H1 (cell line): ENCODE measurements around the gene BRSK2. TPM values are rescaled to one million over a fixed set of nuclear protein-coding genes. Genes with fewer than 3 reads are reported as not detected.

ENCODE experiments used
- CTCF ChIA-PET: fragments of 300-600 bp; sonication (Branson Sonifier 250); formaldehyde crosslinking; loops from one replicate; lab custom pipeline; 2021; ENCODE audit not compliant: partially characterized antibody; lab: Charles Lee
- POLR2A ChIA-PET: fragments of 300-600 bp; sonication (Branson Sonifier 250); formaldehyde crosslinking; loops from one replicate; lab custom pipeline; 2021; ENCODE audit warnings: inconsistent platforms; ENCODE audit not compliant: partially characterized antibody; lab: Charles Lee
- DNase-seq, 2 experiments: peaks; one replicate each; pipeline versions ENCODE4 v3.0.0 to v3.0.0-alpha.2; 2010 to 2022; ENCODE audit warnings: low spot score in 2 of 2, low read depth in 1 of 2, mixed read lengths in 1 of 2
- FAIRE-seq: peaks from 2 replicates; lab custom pipeline; 2011; peaks lifted over from hg19 to GRCh38; lab: Jason Lieb, UNC
- H2AFZ ChIP-seq: 2 replicates; pipeline ENCODE4 v1.8.1; 2012; ENCODE audit warnings: low read length, inconsistent platforms
- H2AK5ac ChIP-seq: 2 replicates; pipeline ENCODE4 v1.6.1; 2013; ENCODE audit warnings: low read depth, low read length
- H2BK120ac ChIP-seq: replicated peaks from 2 replicates; pipeline ENCODE3; 2013; ENCODE audit warnings: low read depth, low read length, inconsistent platforms
- H2BK12ac ChIP-seq: 2 replicates; pipeline ENCODE4 v1.6.1; 2013; ENCODE audit warnings: low read depth, low read length
- H2BK15ac ChIP-seq: 2 replicates; pipeline ENCODE4 v1.6.1; 2013; ENCODE audit warnings: low read length
- H2BK20ac ChIP-seq: 2 replicates; pipeline ENCODE4 v1.6.1; 2013; ENCODE audit warnings: low read length
- H2BK5ac ChIP-seq: 2 replicates; pipeline ENCODE4 v1.6.1; 2013; ENCODE audit warnings: low read depth, low read length
- H3K14ac ChIP-seq: 2 replicates; pipeline ENCODE4 v1.6.1; 2013; ENCODE audit warnings: inconsistent platforms; ENCODE audit not compliant: insufficient read length
- H3K18ac ChIP-seq: 2 replicates; pipeline ENCODE4 v1.6.1; 2013; ENCODE audit warnings: low read length; ENCODE audit errors: extremely low read depth
- H3K23ac ChIP-seq: 2 replicates; pipeline ENCODE4 v1.6.1; 2013; ENCODE audit warnings: inconsistent platforms; ENCODE audit not compliant: insufficient read length
- H3K23me2 ChIP-seq: 2 replicates; pipeline ENCODE4 v1.6.1; 2013; ENCODE audit warnings: low read depth, low read length
- H3K27ac ChIP-seq: 2 replicates; pipeline ENCODE4 v1.6.1; 2011; ENCODE audit warnings: low read depth, low read length, inconsistent platforms
- H3K27me3 ChIP-seq, 4 experiments: replicated peaks in 1 of 4; 1 replicate in 1 of 4; 2 replicates in 3 of 4; pipeline versions ENCODE4 v1.6.1 to v1.8.1; 2011 to 2013; ENCODE audit warnings: low read length in 3 of 4, mild to moderate bottlenecking in 3 of 4, inconsistent platforms in 2 of 4, mixed read lengths in 2 of 4, moderate library complexity in 1 of 4; ENCODE audit not compliant: control insufficient read depth in 3 of 4, insufficient read depth in 3 of 4; ENCODE audit errors: extremely low read depth in 1 of 4
- H3K36me3 ChIP-seq, 4 experiments: 2 replicates each; pipeline versions ENCODE4 v1.6.1 to v1.8.1; 2011 to 2013; ENCODE audit warnings: mild to moderate bottlenecking in 4 of 4, low read length in 3 of 4, moderate library complexity in 2 of 4, control low read depth in 1 of 4, inconsistent platforms in 1 of 4; ENCODE audit not compliant: insufficient read depth in 4 of 4, control insufficient read depth in 2 of 4
- H3K4ac ChIP-seq: replicated peaks from 2 replicates; pipeline ENCODE3; 2013; ENCODE audit warnings: low read length, low read depth, mixed read lengths, inconsistent platforms; ENCODE audit not compliant: insufficient read length
- H3K4me1 ChIP-seq, 4 experiments: replicated peaks in 1 of 4; 1 replicate in 1 of 4; 2 replicates in 3 of 4; pipeline versions ENCODE4 v1.6.1 to v1.8.1; 2011 to 2013; ENCODE audit warnings: low read length in 3 of 4, inconsistent platforms in 2 of 4, mixed read lengths in 1 of 4; ENCODE audit not compliant: insufficient read depth in 4 of 4, control insufficient read depth in 3 of 4
- H3K4me2 ChIP-seq, 2 experiments: 2 replicates each; pipeline versions ENCODE4 v1.6.1 to v1.8.1; 2011 to 2013; ENCODE audit warnings: low read depth in 2 of 2, low read length in 2 of 2, control low read depth in 1 of 2, inconsistent platforms in 1 of 2, mild to moderate bottlenecking in 1 of 2; ENCODE audit not compliant: insufficient read depth in 1 of 2
- H3K4me3 ChIP-seq, 4 experiments: fragments of 200-600, 300-600 bp in 1 of 4; sonication (generic), shearing (Covaris generic), sonication (Bioruptor Twin) in 1 of 4; 2 replicates each; pipeline versions ENCODE4 v1.5.1 to v1.8.1; 2011 to 2016; ENCODE audit warnings: low read length in 4 of 4, low read depth in 3 of 4, control low read depth in 2 of 4, inconsistent platforms in 2 of 4, mild to moderate bottlenecking in 2 of 4, mixed read lengths in 1 of 4, moderate library complexity in 1 of 4; ENCODE audit not compliant: insufficient read depth in 2 of 4; ENCODE audit errors: extremely low read depth in 1 of 4
- H3K56ac ChIP-seq: replicated peaks from 2 replicates; pipeline ENCODE3; 2013; ENCODE audit warnings: low read depth, mild to moderate bottlenecking, mixed read lengths, low read length, inconsistent platforms; ENCODE audit not compliant: insufficient read length
- H3K79me1 ChIP-seq: 2 replicates; pipeline ENCODE4 v1.6.1; 2013; ENCODE audit warnings: low read depth, low read length, control low read depth
- H3K79me2 ChIP-seq, 2 experiments: 2 replicates each; pipeline versions ENCODE4 v1.6.1 to v1.8.1; 2012 to 2013; ENCODE audit warnings: low read length in 2 of 2, mild to moderate bottlenecking in 2 of 2, inconsistent platforms in 1 of 2; ENCODE audit not compliant: insufficient read depth in 2 of 2, control insufficient read depth in 1 of 2
- H3K9ac ChIP-seq, 4 experiments: replicated peaks in 1 of 4; 1 replicate in 1 of 4; 2 replicates in 3 of 4; pipeline versions ENCODE4 v1.6.1 to v1.8.1; 2011 to 2013; ENCODE audit warnings: low read depth in 3 of 4, low read length in 3 of 4, control low read depth in 2 of 4, mild to moderate bottlenecking in 2 of 4, moderate library complexity in 2 of 4, inconsistent platforms in 1 of 4; ENCODE audit errors: extremely low read depth in 1 of 4
- H3K9me3 ChIP-seq, 2 experiments: 2 replicates each; pipeline versions ENCODE4 v1.6.1 to v1.8.1; 2012 to 2013; ENCODE audit warnings: mild to moderate bottlenecking in 2 of 2, moderate library complexity in 2 of 2, control low read depth in 1 of 2, inconsistent platforms in 1 of 2, low read depth in 1 of 2, low read length in 1 of 2, mixed read lengths in 1 of 2; ENCODE audit not compliant: insufficient read depth in 2 of 2
- H4K20me1 ChIP-seq, 2 experiments: replicated peaks in 1 of 2; 2 replicates each; pipeline versions ENCODE3 to v1.8.1; 2011 to 2013; ENCODE audit warnings: inconsistent platforms in 2 of 2, low read length in 2 of 2, mild to moderate bottlenecking in 1 of 2; ENCODE audit not compliant: insufficient read depth in 2 of 2, control insufficient read depth in 1 of 2
- H4K5ac ChIP-seq: 2 replicates; pipeline ENCODE4 v1.6.1; 2013; ENCODE audit warnings: low read length, low read depth, mixed read lengths, inconsistent platforms; ENCODE audit not compliant: insufficient read length
- H4K8ac ChIP-seq: 2 replicates; pipeline ENCODE4 v1.8.0; 2013; ENCODE audit warnings: mild to moderate bottlenecking, moderate library complexity, low read length, inconsistent platforms; ENCODE audit not compliant: insufficient read depth; ENCODE audit errors: extremely low read depth
- H4K91ac ChIP-seq: replicated peaks from 2 replicates; pipeline ENCODE3; 2013; ENCODE audit warnings: low read length, mixed read lengths, inconsistent platforms; ENCODE audit not compliant: insufficient read length
- ASH2L ChIP-seq: fragments of 200-600, 300-600 bp; sonication (generic); IDR thresholded peaks from one replicate; pipeline ENCODE4 v1.7.1; 2017; ENCODE audit warnings: low read length
- ATF2 ChIP-seq: IDR thresholded peaks from 2 replicates; pipeline ENCODE4 v1.6.1; 2012; ENCODE audit warnings: low read length, inconsistent platforms
- BRCA1 ChIP-seq: IDR thresholded peaks from 2 replicates; pipeline ENCODE4 v1.6.1; 2012; ENCODE audit warnings: low read depth, low read length, improper control_type of control experiment
- CBX8 ChIP-seq: fragments of 300-800, 300-1000 bp; sonication (generic); IDR thresholded peaks from 2 replicates; pipeline ENCODE4 v1.7.1; 2016; ENCODE audit warnings: low read depth, low read length, borderline replicate concordance
- CEBPB ChIP-seq: IDR thresholded peaks from 2 replicates; pipeline ENCODE4 v1.6.1; 2012; ENCODE audit warnings: low read depth, low read length
- CHD2 ChIP-seq: IDR thresholded peaks from 2 replicates; pipeline ENCODE4 v1.6.1; 2012; ENCODE audit warnings: low read length, improper control_type of control experiment
- CREB1 ChIP-seq: IDR thresholded peaks from 2 replicates; pipeline ENCODE4 v1.6.1; 2012; ENCODE audit warnings: inconsistent platforms
- FOSL1 ChIP-seq: IDR thresholded peaks from 2 replicates; pipeline ENCODE4 v1.6.1; 2011; ENCODE audit warnings: mild to moderate bottlenecking, low read depth, low read length, moderate library complexity; ENCODE audit not compliant: insufficient read depth
- GABPA ChIP-seq: IDR thresholded peaks from 2 replicates; pipeline ENCODE4 v1.6.1; 2011; ENCODE audit warnings: mild to moderate bottlenecking, low read length, moderate library complexity, borderline replicate concordance; ENCODE audit not compliant: insufficient read depth
- HDAC6 ChIP-seq: IDR thresholded peaks from one replicate; pipeline ENCODE4 v1.7.1; 2012; ENCODE audit warnings: low read depth, mild to moderate bottlenecking, inconsistent platforms, low read length, moderate library complexity
- JUN ChIP-seq: IDR thresholded peaks from 2 replicates; pipeline ENCODE4 v1.6.1; 2011; ENCODE audit warnings: low read depth, mild to moderate bottlenecking, improper control_type of control experiment, low read length
- RNF2 ChIP-seq: fragments of 200-900, 300-1000 bp; sonication (generic); IDR thresholded peaks from 2 replicates; pipeline ENCODE4 v1.7.1; 2016; ENCODE audit warnings: borderline replicate concordance, low read depth, mild to moderate bottlenecking, antibody characterized with exemption, low read length; ENCODE audit not compliant: poor library complexity, severe bottlenecking; ENCODE audit errors: missing control alignments
- WGBS, 2 experiments: shearing (Covaris generic) in 1 of 2; methylation state at CpG; one replicate each; pipeline versions ENCODE4 v1.1.6 to v1.1.7; 2013 to 2015; ENCODE audit warnings: low lambda C conversion rate in 2 of 2, mixed read lengths in 2 of 2, inconsistent platforms in 1 of 2, low coverage in 1 of 2, missing lambda C conversion rate in 1 of 2; ENCODE audit not compliant: insufficient replicate concordance in 2 of 2, insufficient coverage in 1 of 2, insufficient read length in 1 of 2; ENCODE audit errors: extremely low coverage in 1 of 2, missing lambda C conversion rate in 1 of 2; 5-methylcytosine and 5-hydroxymethylcytosine counted together
- polyA plus RNA-seq, 7 experiments: library from polyadenylated mRNA; depleted of rRNA in 3 of 7; stranded (reverse) in 5 of 7; unstranded in 2 of 7; fragments of >200 nt in 5 of 7; fragments of 200-250 nt in 2 of 7; gene quantifications; 1 replicate in 5 of 7; 2 replicates in 1 of 7; 4 replicates in 1 of 7; pipeline versions ENCODE4 v1.2.1 to v1.2.3, GENCODE V29; 2011 to 2013; ENCODE audit warnings: missing spikeins in 2 of 7, mixed read lengths in 2 of 7
- total RNA-seq: library from RNA; stranded (reverse); fragmentation: NEBNext Ultra II Directional; extraction: Animal tissue kit (Norgen Biotek cat#: 25700); gene quantifications from 2 replicates; pipeline ENCODE4 v1.2.1, GENCODE V29; 2021

BRSK2 gene
- total and polyA plus RNA-seq, 2 of the 8 experiments (the other 6 are each of a cell fraction or from before 2014, with no cell fraction given) = 17.3 to 27.1 TPM

- 89% methylated on average over 5 of the region's 24 CpGs; no CpG with 5 or more reads in 1 of the 2 experiments for WGBS, 2 experiments
- DNase-seq = no peak
Observed at GRCh38 chr11:1448882-1449281, 59.1 kb downstream of the BRSK2 start.

More at GRCh38 chr11:1448882-1449281, 59.1 kb downstream of the BRSK2 start:
- Histone ChIP-seq H4K5ac (no peak overlapping the region), H2AFZ (no peak overlapping the region), H3K56ac (no peak overlapping the region), H3K27me3 (no peaks in the 10 kb centered on the region), H3K79me2 (no peaks in the 10 kb centered on the region), H2BK20ac (no peak overlapping the region), H4K91ac (no peak overlapping the region), H2BK120ac (no peak overlapping the region), H3K14ac (no peak overlapping the region), H3K23me2 (no peaks in the 10 kb centered on the region), H2BK12ac (no peak overlapping the region), H2BK15ac (no peak overlapping the region), H3K27ac (no peak overlapping the region), H3K4me2 (no peak overlapping the region), H3K4me3 (no peak overlapping the region), H3K4ac (no peak overlapping the region), H3K23ac (no peak overlapping the region), H3K79me1 (no peaks in the 10 kb centered on the region), H3K4me1 (no peaks in the 10 kb centered on the region), H4K8ac (peak overlapping the region; percentile 48; the same call in 1 of the 2 replicates), H3K36me3 (peaks cover 0 to 26% (median 4%) of the 10 kb centered on the region in 4 experiments; a peak in 5 of 8 replicates), H4K20me1 (peaks cover 0 to 8% of the 10 kb centered on the region in 2 experiments), H2BK5ac (no peak overlapping the region), H3K9ac (no peak overlapping the region), H3K18ac (no peak overlapping the region), H3K9me3 (no peaks in the 10 kb centered on the region), H2AK5ac (no peak overlapping the region)
- CTCF ChIA-PET = interaction anchor here (0.8 to 1.3 kb wide), 6 partner anchors 11 to 66 kb away, joined by 3 to 5 read pairs (median 3); no protein-coding TSS in a partner anchor
- TF ChIP-seq CHD2 = no peak
- TF ChIP-seq GABPA = no peak
- TF ChIP-seq HDAC6 = no peak
- TF ChIP-seq CEBPB = no peak
- no peak for TF ChIP-seq ATF2
- no peak for TF ChIP-seq CREB1
- no peak for TF ChIP-seq RNF2
- no peak for TF ChIP-seq JUN
- TF ChIP-seq ASH2L = no peak
- no peak for TF ChIP-seq CBX8
- no peak for TF ChIP-seq FOSL1
- no peak for TF ChIP-seq BRCA1
- POLR2A ChIA-PET = no interaction called here
- no peak for FAIRE-seq
